Iris pigment epithelial cell (primary cell): ENCODE measurements around the gene SEC23IP.
"Not testable (repeated sequence)": the region's sequence is repeated elsewhere in the genome, so short reads cannot be mapped to it uniquely, and the experiment has no call there.

Source experiments
- DNase-seq: peaks from one replicate; pipeline ENCODE4 v3.0.0-alpha.2; 2011; ENCODE audit warnings: low read depth

The SEC23IP gene

DNA sequence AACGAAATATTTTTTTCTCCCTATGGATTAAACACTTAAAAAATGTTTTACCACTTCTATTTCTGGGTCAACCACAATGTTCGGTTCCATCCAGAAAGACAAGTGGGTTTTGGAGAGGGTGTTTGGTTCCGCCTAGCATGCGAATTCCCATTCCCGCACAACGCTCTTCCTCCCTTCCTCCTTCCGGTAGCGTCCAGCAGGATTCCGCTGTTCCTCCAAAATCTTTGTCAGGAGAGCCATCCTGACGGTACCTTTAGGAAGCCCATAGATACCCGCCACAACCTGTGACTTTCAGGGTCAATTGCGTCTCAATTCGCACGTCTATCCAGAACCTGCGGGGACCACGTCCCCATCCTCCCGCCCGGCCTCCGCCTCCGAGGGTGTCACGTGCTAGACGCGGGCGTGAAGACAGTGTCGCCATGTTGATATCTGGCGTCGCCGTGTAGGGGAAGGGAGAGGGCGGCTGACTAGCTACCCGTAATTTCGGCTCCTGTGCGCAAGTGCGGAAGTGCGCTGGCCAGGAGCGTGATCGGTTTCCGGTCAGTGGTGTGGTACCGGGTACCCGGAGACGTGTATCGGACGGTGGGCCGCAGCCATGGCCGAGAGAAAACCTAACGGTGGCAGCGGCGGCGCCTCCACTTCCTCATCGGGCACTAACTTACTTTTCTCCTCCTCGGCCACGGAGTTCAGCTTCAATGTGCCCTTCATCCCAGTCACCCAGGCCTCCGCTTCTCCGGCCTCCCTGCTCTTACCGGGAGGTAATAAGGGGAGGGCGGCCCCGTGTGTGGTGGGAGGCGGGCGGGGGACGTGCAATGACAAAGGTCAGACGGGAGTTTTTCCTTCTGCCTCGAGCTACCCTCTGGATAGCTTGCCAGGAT, at the start of gene SEC23IP:
SEC23IP (plus strand) TSS at position 543 of the 878 bp plus-strand sequence; CDS start at position 596, 53 bp downstream.
- peak; percentile 98 for DNase-seq

DNA sequence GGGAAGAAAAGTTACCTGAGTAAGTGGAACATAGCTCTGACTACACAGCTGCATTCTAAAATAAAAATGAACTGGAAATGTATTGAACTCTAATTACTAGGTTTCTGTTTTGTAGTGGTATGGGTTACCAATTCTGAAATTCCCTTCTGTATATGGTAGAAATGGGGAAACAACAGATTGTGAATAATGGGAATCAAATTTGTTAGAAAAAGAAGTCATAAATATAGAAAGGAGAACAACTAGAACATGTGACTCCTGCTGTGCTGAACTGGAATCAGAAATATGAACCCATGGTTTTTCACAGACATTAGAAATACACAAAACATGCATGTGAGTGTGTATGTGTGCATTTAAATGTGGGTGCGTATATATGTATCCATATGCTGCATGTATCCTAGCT, 46.9 kb upstream of the SEC23IP start:
- no peak for DNase-seq

DNA sequence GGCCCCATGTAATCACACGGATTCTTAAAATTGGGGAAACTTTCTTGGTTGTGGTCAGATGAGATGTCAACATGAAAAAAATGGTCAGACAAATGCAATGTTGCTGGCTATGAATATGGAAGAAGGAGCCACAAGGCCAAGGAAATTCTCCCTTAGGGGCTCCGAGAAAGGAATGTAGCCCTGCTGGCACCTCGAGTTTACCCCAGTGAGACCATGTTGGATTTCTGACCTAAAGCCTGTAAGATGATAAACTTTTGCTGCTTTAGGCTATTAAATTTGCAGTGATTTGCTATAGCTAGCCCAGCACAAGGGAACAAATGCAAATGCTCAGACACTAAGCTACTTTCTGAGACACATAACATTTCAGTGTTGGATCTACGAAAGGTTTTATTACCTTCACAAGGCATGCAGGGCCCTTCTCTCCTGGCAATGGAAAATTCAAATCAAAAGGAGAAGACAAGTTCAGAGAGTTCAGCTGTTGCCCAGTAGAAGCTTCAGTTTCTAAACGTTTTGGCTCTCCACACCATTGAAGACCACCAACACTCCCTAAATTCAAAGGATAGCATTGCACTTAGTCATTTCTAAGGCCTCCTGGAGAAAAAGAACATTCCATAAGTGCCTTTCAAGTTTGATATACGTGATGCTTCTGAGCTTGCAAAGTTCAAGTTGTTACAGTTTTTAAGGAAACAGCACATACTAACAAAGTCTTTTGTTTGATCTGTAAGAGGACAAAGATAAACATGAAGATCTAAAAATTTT, 43.3 kb upstream of the SEC23IP start:
- peak; percentile 93 for DNase-seq

DNA sequence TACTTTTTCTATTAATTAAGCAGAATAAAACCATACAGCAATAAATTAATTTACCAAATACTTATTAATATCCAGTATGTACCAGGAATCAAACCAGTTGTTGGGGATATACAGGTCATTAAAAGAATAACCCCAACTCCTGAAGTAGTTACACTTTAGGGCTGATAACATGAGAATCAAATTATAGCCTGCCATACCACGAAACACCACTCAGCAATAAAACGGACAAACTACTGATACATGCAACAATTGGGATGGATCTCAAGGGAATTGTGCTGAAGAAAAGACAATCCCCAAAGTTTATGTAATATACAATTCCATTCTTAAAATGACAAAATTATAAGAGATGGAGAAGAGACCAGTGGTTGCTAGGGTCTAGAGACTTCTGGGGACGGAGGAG, 42.6 kb upstream of the SEC23IP start:
- DNase-seq: no peak

- no peak for DNase-seq
Observed at GRCh38 chr10:119852277-119852676, 40.3 kb upstream of the SEC23IP start.

DNA sequence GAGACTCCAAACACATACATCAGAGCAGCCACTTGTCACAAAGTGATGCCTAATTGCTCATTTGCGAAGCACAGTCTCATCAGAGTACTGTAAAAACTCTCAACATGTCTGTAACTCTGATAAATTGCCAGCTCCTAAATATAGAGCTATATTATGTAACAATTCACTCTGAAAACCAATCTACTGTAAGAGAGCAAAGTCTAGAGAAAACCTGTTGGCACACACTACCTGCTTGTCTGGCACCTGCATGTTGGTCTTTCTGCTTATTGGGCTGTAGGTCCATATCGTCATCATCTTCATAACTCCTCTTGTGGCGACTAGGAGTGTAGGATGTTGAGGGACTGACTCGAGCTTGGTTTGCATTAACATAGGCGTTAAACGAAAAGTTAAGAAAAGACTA, 39.7 kb upstream of the SEC23IP start:
- DNase-seq: no peak

DNA sequence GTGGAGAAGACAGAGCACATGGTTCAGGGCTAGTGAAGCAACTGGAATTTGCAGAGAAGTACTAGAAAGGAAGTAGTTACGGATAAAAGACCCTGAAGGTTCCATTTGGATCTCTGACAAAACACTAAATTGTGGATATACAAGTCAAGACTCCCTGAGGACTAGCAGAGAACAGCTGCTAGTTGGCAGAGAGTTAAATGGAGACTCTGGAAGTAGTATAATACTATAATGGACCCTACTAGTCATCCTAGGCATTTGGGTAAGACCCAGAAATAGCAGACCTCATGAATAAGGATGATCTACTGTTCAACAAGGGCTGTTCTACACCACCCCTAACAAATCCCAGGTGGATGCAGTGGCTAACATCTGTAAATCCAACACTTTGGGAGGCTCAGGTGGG, 39.0 kb upstream of the SEC23IP start:
- DNase-seq: no peak

GRCh38 chr10:119858063-119858462, 34.5 kb upstream of the SEC23IP start:
- no peak for DNase-seq

DNA sequence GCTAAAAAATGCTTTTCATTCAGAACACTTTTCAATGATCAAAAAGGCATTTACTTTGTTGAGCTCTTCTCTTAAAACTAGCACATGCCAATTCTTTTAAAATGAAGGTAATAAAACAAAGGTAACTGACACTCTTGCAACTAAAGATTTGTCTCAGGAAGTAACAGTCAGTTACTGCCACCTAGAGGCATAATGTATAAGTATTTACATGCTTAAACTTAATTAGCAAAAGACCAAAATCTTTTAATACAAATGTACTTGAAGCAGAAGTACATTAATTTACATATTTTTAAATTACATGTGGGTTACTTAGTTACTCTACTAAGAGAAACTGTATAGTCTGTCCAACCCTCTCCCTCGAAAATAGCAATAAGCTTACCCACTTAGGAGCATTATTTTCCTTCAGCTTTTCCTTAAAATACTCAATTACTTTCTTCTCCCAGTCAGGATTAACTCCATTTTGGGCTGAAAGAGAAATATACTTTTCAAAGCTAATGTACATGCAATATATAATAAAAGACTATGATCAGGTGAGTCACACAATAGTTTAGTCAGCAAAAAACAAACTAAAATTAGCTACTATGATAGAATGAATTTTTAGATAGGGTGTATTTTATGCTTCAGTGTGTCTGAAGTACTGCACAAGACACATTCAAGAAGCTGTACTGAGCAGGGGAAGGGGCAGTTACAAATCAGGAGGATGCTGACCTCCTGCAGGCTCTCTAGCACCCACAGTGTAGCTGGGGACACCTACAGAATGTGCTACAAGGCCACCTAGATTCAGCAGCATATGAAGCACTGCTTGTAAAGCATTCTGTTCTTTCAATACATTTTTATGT, 32.9 kb upstream of the SEC23IP start:
- peak; percentile 62 for DNase-seq

- DNase-seq: no peak
Observed at GRCh38 chr10:119860866-119861607, 31.5 kb upstream of the SEC23IP start.

- DNase-seq: no peak
Observed at GRCh38 chr10:119862524-119862923, 30.0 kb upstream of the SEC23IP start.

- DNase-seq: no peak
Observed at GRCh38 chr10:119863951-119864565, 28.5 kb upstream of the SEC23IP start.

DNA sequence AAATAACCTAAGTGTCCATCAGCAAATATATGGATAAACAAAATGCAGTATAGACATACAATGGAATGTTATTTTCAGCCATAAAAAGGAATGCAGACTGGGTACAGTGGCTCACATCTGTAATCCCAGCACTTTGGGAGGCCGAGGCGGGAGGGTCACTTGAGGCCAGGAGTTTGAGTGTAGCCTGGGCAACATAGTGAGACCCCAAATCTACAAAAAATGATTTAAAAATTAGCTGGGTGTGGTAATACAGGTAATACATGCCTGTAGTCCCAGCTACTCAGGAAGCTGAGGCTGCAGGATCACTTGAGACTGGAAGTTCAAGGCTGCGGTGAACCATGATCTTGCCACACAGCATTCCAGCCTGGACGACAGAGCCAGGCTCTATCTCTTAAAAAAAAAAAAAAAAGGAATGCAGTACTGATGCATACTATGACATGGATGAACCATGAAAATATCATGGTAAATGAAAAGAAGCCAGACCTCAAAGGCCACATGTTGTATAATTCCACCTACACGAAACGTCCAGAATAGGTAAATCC, 26.8 kb upstream of the SEC23IP start:
- DNase-seq: no peak

GRCh38 chr10:119867317-119867716, 25.2 kb upstream of the SEC23IP start:
- no peak for DNase-seq

DNA sequence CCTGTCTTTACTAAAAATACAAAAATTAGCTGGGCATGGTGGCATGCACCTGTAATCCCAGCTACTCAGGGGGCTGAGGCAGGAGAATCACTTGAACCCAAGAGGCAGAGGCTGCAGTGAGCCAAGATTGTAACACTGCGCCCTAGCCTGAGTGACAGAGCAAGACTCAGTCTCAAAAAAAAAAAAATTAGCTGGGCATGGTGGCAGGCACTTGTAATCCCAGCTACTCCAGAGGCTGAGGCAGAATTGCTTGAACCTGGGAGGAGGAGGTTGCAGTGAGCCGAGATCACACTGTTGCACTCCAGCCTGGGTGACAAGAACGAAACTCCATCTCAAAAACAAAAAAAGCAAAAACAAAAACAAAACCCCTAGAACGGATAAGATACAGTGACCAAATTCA, 23.1 kb upstream of the SEC23IP start:
- not testable (repeated sequence) for DNase-seq

- peak; percentile 53 for DNase-seq
Observed at GRCh38 chr10:119871881-119872609, 20.5 kb upstream of the SEC23IP start.

DNA sequence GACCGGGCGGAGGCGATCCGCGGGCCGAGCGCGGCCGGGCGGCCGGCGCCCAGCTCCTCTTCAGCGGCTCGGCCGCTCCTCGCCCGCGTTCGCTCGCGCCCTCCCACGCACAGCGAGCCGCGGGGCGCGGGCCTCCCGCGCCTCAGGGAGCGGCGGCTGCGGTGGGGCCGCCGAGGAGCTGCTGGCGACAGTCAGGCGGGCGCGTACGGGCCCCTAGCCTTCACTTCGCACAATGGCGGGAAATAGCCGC, 20.0 kb upstream of the SEC23IP start, which contains the start of gene MCMBP:
MCMBP (minus strand) TSS at position 234 of the 250 bp plus-strand sequence. CDS start 259 bp downstream, outside the sequence.
- DNase-seq: no peak

- peak; percentile 83 for DNase-seq
Observed at GRCh38 chr10:119872860-119873681, 19.5 kb upstream of the SEC23IP start.

GRCh38 chr10:119878524-119878923, 14.0 kb upstream of the SEC23IP start:
- no peak for DNase-seq
